ENCODE results near the gene LRRTM1.

LRRTM1 gene

GRCh38 chr2:80255918-80256781, 48.4 kb downstream of the LRRTM1 start:
- Histone ChIP-seq H3K27me3 (replicated peaks; ENCODE audit: control insufficient read depth, insufficient read depth, low read length, poor library complexity, severe bottlenecking) (no peaks in the 10 kb centered on the region), H3K4me3 (ENCODE audit: insufficient read depth, low read depth, low read length, poor library complexity, severe bottlenecking) (no peak overlapping the region), H3K4me1 (ENCODE audit: control insufficient read depth, insufficient read depth, low read length, poor library complexity, severe bottlenecking) (no peaks in the 10 kb centered on the region), H3K36me3 (ENCODE audit: control insufficient read depth, insufficient read depth, low read length) (no peaks in the 10 kb centered on the region), H3K9me3 (ENCODE audit: control insufficient read depth, low read length) (no peaks in the 10 kb centered on the region), H3K27ac (ENCODE audit: insufficient read depth, low read length, poor library complexity, severe bottlenecking) (no peak overlapping the region)
- no peak for DNase-seq

- Histone ChIP-seq H3K27ac (ENCODE audit: insufficient read depth, low read length, poor library complexity, severe bottlenecking) (no peak overlapping the region), H3K9me3 (ENCODE audit: control insufficient read depth, low read length) (no peaks in the 10 kb centered on the region), H3K4me1 (ENCODE audit: control insufficient read depth, insufficient read depth, low read length, poor library complexity, severe bottlenecking) (no peaks in the 10 kb centered on the region), H3K36me3 (ENCODE audit: control insufficient read depth, insufficient read depth, low read length) (no peaks in the 10 kb centered on the region), H3K27me3 (replicated peaks; ENCODE audit: control insufficient read depth, insufficient read depth, low read length, poor library complexity, severe bottlenecking) (no peaks in the 10 kb centered on the region), H3K4me3 (ENCODE audit: insufficient read depth, low read depth, low read length, poor library complexity, severe bottlenecking) (no peak overlapping the region)
- DNase-seq, result no peak
Observed at GRCh38 chr2:80252294-80252986, 52.1 kb downstream of the LRRTM1 start.
